ENCODE measurements around the gene KRTAP12-2. TPM values are rescaled to one million over a fixed set of nuclear protein-coding genes. Genes with fewer than 3 reads are reported as not detected.

Gene KRTAP12-2
- total RNA-seq, 1 donor from 2014 or later = not detected

GRCh38 chr21:44706026-44706705 lies 39.4 kb upstream of the KRTAP12-2 start:
- TF ChIP-seq CTCF (conservative IDR thresholded peaks at IDR 0.05; ENCODE audit: low read depth, low read length) = no peak
- H3K4me3 ChIP-seq (ENCODE audit: low read depth, low read length) = no peak overlapping the region
- DNase-seq (ENCODE audit: low read depth) = no peak

GRCh38 chr21:44704636-44705001 lies 37.9 kb upstream of the KRTAP12-2 start:
- TF ChIP-seq CTCF (conservative IDR thresholded peaks at IDR 0.05; ENCODE audit: low read depth, low read length) = no peak
- no peak for DNase-seq (ENCODE audit: low read depth)
- no peak overlapping the region for H3K4me3 ChIP-seq (ENCODE audit: low read depth, low read length)

- no peak for DNase-seq (ENCODE audit: low read depth)
- no peak overlapping the region for H3K4me3 ChIP-seq (ENCODE audit: low read depth, low read length)
- TF ChIP-seq CTCF (conservative IDR thresholded peaks at IDR 0.05; ENCODE audit: low read depth, low read length) = no peak
Measured at GRCh38 chr21:44703731-44704635, 37.3 kb upstream of the KRTAP12-2 start.

- TF ChIP-seq CTCF (conservative IDR thresholded peaks at IDR 0.05; ENCODE audit: low read depth, low read length) = no peak
- DNase-seq (ENCODE audit: low read depth) = no peak
- H3K4me3 ChIP-seq (ENCODE audit: low read depth, low read length) = no peak overlapping the region
Measured at GRCh38 chr21:44702973-44703730, 36.4 kb upstream of the KRTAP12-2 start.

- H3K4me3 ChIP-seq (ENCODE audit: low read depth, low read length) = no peak overlapping the region
- no peak for TF ChIP-seq CTCF (conservative IDR thresholded peaks at IDR 0.05; ENCODE audit: low read depth, low read length)
- DNase-seq (ENCODE audit: low read depth) = no peak
Measured at GRCh38 chr21:44702111-44702972, 35.6 kb upstream of the KRTAP12-2 start.

DNA sequence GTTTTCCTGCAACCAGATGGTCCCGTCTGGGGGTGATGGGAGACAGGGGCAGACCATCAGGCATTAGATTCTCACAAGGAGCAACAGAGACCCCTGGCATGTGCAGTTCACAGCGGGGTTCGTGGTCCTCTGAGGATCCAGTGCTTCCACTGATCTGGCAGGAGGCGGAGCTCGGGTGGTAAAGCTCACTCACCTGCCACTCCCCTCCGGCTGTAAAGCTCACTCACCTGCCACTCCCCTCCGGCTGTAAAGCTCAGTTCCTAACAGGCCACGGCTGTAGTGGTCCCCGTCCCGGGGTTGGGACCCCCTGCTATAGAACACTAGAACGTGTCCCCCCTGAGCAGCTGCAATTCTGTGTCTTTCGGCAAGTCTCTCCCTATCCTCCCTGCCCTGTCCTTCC lies 34.8 kb upstream of the KRTAP12-2 start:
- TF ChIP-seq CTCF (conservative IDR thresholded peaks at IDR 0.05; ENCODE audit: low read depth, low read length) = no peak
- no peak for DNase-seq (ENCODE audit: low read depth)
- no peak overlapping the region for H3K4me3 ChIP-seq (ENCODE audit: low read depth, low read length)
